Loucy (cell line): ENCODE measurements around the gene SF3A1.

ENCODE experiments used
- H2AFZ ChIP-seq: fragments of 200-600 bp; sonication (generic); 2 replicates; pipeline ENCODE4 v1.6.0; 2016; ENCODE audit warnings: antibody characterized with exemption, mild to moderate bottlenecking, low read length, moderate library complexity
- H3F3A ChIP-seq: fragments of 200-600 bp; 2 replicates; pipeline ENCODE4 v1.6.0; 2016; ENCODE audit warnings: antibody characterized with exemption, low read depth, mild to moderate bottlenecking
- H3K27me3 ChIP-seq: fragments of 200-600 bp; sonication (generic); 2 replicates; pipeline ENCODE4 v1.6.1; 2014; ENCODE audit warnings: low read length, mild to moderate bottlenecking; ENCODE audit not compliant: insufficient read depth, poor library complexity, severe bottlenecking
- H3K36me3 ChIP-seq: fragments of 200-600 bp; sonication (generic); 2 replicates; pipeline ENCODE4 v1.6.1; 2016; ENCODE audit warnings: low read length; ENCODE audit not compliant: insufficient read depth
- H3K4me1 ChIP-seq: fragments of 200-600 bp; sonication (generic); 2 replicates; pipeline ENCODE4 v1.5.1; 2014; ENCODE audit warnings: low read length, mild to moderate bottlenecking; ENCODE audit not compliant: insufficient read depth, poor library complexity, severe bottlenecking
- H3K4me2 ChIP-seq: fragments of 200-600 bp; sonication (generic); 2 replicates; pipeline ENCODE4 v1.6.0; 2014; ENCODE audit warnings: antibody characterized with exemption, low read length, low read depth, mild to moderate bottlenecking; ENCODE audit not compliant: poor library complexity, severe bottlenecking
- H3K4me3 ChIP-seq: fragments of 200-600 bp; sonication (generic); 2 replicates; pipeline ENCODE4 v1.5.1; 2014; ENCODE audit warnings: low read length, mild to moderate bottlenecking, mixed read lengths; ENCODE audit not compliant: poor library complexity, severe bottlenecking
- H3K79me2 ChIP-seq: fragments of 200-600 bp; sonication (generic); 2 replicates; pipeline ENCODE4 v1.6.1; 2014; ENCODE audit warnings: low read length; ENCODE audit not compliant: insufficient read depth
- H3K9ac ChIP-seq: fragments of 200-600 bp; sonication (generic); 2 replicates; pipeline ENCODE4 v1.6.0; 2014; ENCODE audit warnings: mild to moderate bottlenecking, low read depth, low read length, moderate library complexity; ENCODE audit not compliant: poor library complexity, severe bottlenecking
- H3K9me2 ChIP-seq: fragments of 200-600 bp; sonication (generic); replicated peaks from 2 replicates; pipeline ENCODE4 v1.6.1; 2016; ENCODE audit warnings: low read depth, low read length, mixed read lengths
- H3K9me3 ChIP-seq: fragments of 200-600 bp; sonication (generic); 2 replicates; pipeline ENCODE4 v1.6.1; 2014; ENCODE audit warnings: mild to moderate bottlenecking, antibody characterized with exemption, low read length, low read depth; ENCODE audit not compliant: insufficient read depth
- H4K20me1 ChIP-seq: fragments of 200-600 bp; sonication (generic); 2 replicates; pipeline ENCODE4 v1.6.0; 2014; ENCODE audit warnings: antibody characterized with exemption, low read length, mild to moderate bottlenecking; ENCODE audit not compliant: insufficient read depth, poor library complexity, severe bottlenecking
- EZH2phosphoT487 ChIP-seq: fragments of 200-600 bp; IDR thresholded peaks from 2 replicates; pipeline ENCODE4 v1.6.1; 2018; ENCODE audit warnings: antibody characterized with exemption, mild to moderate bottlenecking, moderate library complexity, borderline replicate concordance
- TF ChIP-seq, protein P1 (sequence below): fragments of 200-600 bp; sonication (generic); conservative IDR thresholded peaks from 2 replicates; pipeline ENCODE4 v1.5.1; 2014; ENCODE audit warnings: mild to moderate bottlenecking, antibody characterized with exemption, low read length

Gene SF3A1

DNA sequence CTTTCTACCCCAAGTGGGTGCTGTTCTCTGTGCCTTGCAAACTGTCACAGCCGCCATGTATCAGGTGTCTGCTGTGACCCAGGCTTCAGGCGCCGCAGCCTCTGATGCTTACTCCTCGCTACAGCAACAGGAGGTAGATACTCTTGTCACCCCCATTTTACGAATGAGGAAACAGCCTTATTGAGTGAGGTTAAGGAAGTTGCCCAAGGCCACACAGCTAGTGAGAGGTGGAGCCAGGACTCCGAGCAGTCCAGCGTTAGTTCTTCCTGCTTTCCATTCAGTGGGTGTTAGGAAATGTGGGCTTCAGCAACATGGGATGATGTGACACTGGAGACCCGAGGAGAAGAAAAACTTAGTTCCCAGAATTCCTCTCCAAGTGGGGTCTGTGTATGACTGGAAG is 16.2 kb upstream of the SF3A1 start:
- Histone ChIP-seq H3K4me1 (no peaks in the 10 kb centered on the region), H3K36me3 (no peaks in the 10 kb centered on the region), H4K20me1 (no peaks in the 10 kb centered on the region), H2AFZ (no peak overlapping the region), H3K4me3 (no peak overlapping the region), H3K9me2 (no peaks in the 10 kb centered on the region), H3K9me3 (no peaks in the 10 kb centered on the region), H3F3A (no peaks in the 10 kb centered on the region), H3K79me2 (no peaks in the 10 kb centered on the region), H3K27me3 (no peaks in the 10 kb centered on the region), H3K9ac (no peak overlapping the region), H3K4me2 (no peak overlapping the region)
- TF ChIP-seq EZH2phosphoT487 = no peak
- TF ChIP-seq, protein P1, sequence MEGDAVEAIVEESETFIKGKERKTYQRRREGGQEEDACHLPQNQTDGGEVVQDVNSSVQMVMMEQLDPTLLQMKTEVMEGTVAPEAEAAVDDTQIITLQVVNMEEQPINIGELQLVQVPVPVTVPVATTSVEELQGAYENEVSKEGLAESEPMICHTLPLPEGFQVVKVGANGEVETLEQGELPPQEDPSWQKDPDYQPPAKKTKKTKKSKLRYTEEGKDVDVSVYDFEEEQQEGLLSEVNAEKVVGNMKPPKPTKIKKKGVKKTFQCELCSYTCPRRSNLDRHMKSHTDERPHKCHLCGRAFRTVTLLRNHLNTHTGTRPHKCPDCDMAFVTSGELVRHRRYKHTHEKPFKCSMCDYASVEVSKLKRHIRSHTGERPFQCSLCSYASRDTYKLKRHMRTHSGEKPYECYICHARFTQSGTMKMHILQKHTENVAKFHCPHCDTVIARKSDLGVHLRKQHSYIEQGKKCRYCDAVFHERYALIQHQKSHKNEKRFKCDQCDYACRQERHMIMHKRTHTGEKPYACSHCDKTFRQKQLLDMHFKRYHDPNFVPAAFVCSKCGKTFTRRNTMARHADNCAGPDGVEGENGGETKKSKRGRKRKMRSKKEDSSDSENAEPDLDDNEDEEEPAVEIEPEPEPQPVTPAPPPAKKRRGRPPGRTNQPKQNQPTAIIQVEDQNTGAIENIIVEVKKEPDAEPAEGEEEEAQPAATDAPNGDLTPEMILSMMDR = no peak

DNA sequence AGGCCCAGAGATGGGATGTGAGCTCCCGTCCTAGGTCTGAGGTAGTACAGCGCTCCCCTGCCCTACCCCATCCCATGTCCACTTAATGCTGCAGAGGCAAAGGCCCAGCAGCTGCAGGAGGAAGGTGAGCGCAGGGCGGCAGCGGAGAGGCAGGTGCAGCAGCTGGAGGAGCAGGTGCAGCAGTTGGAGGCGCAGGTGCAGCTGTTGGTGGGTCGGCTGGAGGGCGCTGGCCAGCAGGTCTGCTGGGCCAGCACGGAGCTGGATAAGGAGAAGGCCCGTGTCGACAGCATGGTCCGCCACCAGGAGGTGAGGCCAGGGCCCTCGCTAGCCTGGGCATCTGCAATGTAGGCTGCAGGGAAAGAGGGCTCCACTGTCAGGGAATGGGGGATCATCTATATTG is 15.3 kb upstream of the SF3A1 start:
- Histone ChIP-seq H3K4me3 (no peak overlapping the region), H3K79me2 (no peaks in the 10 kb centered on the region), H3K4me2 (no peak overlapping the region), H2AFZ (no peak overlapping the region), H3K9me2 (no peaks in the 10 kb centered on the region), H3K9me3 (no peaks in the 10 kb centered on the region), H3K27me3 (no peaks in the 10 kb centered on the region), H3K36me3 (no peaks in the 10 kb centered on the region), H3K9ac (no peak overlapping the region), H3F3A (no peaks in the 10 kb centered on the region), H3K4me1 (no peaks in the 10 kb centered on the region), H4K20me1 (no peaks in the 10 kb centered on the region)
- TF ChIP-seq, protein P1 = no peak
- TF ChIP-seq EZH2phosphoT487 = no peak

DNA sequence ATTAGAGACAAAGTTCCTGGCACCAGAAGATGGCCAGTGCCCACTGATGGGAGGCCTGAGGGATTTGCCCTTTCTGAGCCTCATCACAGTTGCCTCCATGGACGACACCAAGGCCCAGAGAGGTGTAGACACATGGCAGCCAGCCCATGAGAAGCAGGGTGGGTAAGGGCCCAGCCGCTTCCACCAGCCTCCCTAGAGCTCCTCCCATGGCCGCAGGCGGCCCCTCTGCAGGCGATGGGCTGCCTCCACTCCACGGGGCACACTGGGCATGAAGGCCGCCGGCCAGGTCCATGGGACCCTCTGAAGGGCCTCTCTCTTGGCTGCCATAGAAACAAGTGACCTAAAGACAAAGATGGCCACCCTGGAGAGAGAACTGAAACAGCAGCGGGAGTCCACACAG is 14.6 kb upstream of the SF3A1 start:
- H3K9me3 ChIP-seq = no peaks in the 10 kb centered on the region

More for the DNA sequence above, 14.6 kb upstream of the SF3A1 start:
- Histone ChIP-seq H3K4me1 (no peaks in the 10 kb centered on the region), H3K79me2 (no peaks in the 10 kb centered on the region), H3F3A (no peaks in the 10 kb centered on the region), H3K4me3 (no peak overlapping the region), H3K4me2 (no peak overlapping the region), H3K36me3 (no peaks in the 10 kb centered on the region), H4K20me1 (no peaks in the 10 kb centered on the region), H2AFZ (no peak overlapping the region), H3K27me3 (no peaks in the 10 kb centered on the region), H3K9me2 (no peaks in the 10 kb centered on the region), H3K9ac (no peak overlapping the region)
- TF ChIP-seq EZH2phosphoT487 = no peak
- TF ChIP-seq, protein P1 = no peak
